Stimulated activated CD4-positive, alpha-beta T cell treated with anti-CD3 and anti-CD28 coated beads, TNF-alpha, amount 100 ng/mL, for 48 hours (primary cell): ENCODE results near the gene TPRG1L.

ENCODE experiments used
- DNase-seq, 3 donors: peaks; one replicate each; pipeline ENCODE4 v3.0.0-alpha.2; 2020; ENCODE audit warnings: low read depth in 3 of 3

The TPRG1L gene

GRCh38 chr1:3663999-3664699 lies 39.3 kb downstream of the TPRG1L start:
- no peak for DNase-seq

DNA sequence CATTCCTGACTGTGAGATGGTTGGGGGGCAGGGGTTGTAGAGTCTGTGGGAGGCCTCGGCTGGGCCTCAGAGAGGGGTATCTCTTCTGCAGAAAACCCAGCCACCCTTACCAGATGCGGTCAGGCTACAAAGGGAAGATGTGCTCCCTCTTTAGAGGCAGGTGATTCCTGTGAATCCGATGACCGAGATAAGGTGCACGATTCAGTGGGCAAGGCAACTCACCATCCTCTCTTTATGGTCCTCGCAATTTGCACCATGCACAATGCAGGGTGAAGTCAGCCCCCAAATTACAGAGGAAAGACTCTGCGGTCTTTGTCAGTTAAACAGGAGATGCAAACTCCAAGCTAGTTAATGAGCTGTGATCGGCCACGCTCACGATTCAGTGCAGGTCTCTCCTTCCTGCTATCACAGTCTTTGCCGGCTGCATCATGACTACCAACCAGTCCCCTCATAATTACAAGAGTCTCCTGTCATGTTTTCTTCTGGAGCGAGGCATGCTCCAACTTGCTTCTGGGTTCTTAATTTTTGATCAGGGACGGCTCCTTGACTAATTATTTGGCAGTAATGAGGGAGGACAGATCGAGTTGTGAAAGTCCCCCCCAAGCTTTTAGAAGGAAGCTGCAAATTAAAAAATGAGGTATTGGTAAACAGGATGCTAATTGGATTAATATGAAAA lies 40.0 kb downstream of the TPRG1L start:
- DNase-seq = no peak

GRCh38 chr1:3668148-3668547 lies 43.3 kb downstream of the TPRG1L start:
- no peak for DNase-seq

DNA sequence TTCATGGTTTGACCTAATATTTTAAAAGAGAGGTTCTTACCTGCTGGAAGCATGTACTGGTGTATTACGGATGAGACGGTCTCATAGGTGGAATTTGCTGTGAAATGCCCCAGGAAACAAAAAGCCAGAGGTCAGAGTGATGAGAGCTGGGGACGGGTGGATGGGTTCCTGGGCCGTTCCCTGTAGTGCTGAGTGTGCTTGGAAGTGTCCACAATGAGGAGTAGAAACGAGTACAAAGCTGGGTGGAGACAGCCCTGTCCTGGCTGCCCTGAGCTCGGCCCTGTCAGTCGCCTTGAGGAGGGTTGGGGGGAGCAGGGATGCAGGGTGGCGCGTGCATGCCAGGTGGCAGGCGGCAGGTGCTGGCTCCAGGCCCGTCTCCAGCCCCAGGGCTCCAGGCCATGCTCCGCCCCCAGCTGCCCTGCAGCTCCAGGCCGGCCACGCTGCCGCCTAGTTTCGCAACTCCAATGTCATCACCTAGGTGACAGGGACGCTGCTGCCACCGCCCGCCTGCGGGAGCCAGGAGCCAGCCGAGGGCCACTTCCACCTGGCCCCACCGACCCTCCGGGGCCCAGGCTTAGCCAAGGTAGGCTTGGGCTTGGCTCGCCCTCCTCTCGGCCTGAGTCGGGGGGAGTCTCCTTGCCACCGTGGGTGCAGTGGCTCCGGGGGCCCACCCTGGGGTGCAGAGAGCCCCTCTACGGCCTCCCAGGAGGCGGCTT lies 43.9 kb downstream of the TPRG1L start:
- DNase-seq = no peak

GRCh38 chr1:3669421-3669821 lies 44.6 kb downstream of the TPRG1L start:
- no peak for DNase-seq

DNA sequence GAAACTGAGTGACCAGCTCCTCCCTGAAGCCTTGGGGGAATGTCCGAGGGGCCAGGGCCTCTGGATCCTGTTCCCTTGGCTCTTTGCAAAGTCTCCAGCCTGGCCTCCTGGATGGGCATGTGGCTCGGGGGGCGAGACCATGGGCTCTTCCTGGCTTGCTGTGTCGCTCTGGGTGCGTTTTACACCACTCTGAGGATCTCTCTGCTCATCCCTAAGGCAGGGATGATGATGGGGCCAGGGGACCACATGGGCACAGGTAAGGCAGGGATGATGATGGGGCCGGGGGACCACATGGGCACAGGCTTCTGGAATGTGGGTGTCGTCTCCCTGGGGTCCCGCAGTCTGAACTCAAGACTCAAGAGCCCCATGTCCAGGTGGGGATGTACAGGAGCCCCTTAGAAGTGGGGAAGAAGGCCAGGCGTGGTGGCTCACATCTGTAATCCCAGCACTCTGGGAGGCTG lies 45.2 kb downstream of the TPRG1L start:
- no peak for DNase-seq

DNA sequence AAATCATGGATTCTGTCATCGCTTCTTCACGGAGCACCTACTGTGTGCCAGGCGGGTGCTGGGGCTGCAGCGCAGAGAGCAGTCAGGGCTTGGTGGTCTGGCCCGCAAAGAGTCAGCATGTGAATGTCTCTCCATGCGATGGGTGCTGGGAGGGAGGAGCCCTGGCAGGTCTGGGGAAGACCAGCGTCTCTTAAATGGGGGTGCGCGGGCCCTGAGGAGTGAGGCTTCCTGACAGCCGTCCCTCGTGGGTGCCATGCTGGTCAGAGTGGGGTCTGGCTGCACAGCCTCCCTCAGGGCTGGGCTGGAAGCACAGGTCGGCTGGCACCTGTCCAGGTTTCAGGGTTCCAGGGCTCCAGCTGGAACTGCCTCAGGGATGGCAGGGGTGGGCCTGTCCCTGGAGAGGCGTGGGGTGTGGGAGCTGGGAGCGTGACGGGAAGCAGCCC lies 46.0 kb downstream of the TPRG1L start:
- DNase-seq = no peak

DNA sequence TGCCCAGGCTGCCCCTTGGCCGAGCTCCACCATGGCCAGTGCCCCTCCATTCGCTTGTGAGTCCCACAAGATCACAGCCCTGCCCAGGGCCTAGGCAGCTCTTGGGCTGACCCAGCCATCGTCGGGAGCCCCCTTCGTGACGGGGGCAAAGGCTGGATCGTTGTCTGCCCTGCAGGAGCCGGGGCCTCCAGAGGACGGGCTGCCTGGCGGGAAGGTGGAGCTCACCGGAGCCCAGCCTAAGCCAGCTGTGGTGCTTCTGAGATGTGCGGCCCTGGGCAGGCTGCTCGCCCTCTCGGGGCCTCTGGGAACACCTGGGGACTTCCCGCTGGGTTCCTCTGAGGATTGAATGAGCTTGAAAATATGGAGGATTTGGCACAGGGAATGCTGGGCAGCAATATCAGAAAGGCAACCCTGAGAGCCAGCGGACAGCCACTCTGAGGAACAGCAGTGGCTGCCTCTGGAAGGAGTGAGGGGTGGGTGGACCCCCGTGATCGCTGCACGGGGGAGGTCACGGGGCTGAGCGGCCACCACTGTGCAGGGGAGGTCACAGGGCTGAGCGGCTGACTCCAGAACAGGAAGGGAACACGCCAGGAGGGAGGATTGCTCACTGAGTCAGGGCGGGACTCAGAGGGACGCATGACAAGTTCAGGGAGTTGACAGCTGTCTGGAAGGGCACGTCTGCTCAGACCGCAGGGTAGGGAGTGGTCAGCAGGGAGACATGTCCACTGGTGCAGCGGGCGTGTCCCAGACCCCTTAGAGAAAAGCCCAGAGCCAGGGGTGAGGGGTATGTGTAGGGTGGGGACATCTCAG lies 46.8 kb downstream of the TPRG1L start:
- no peak for DNase-seq

DNA sequence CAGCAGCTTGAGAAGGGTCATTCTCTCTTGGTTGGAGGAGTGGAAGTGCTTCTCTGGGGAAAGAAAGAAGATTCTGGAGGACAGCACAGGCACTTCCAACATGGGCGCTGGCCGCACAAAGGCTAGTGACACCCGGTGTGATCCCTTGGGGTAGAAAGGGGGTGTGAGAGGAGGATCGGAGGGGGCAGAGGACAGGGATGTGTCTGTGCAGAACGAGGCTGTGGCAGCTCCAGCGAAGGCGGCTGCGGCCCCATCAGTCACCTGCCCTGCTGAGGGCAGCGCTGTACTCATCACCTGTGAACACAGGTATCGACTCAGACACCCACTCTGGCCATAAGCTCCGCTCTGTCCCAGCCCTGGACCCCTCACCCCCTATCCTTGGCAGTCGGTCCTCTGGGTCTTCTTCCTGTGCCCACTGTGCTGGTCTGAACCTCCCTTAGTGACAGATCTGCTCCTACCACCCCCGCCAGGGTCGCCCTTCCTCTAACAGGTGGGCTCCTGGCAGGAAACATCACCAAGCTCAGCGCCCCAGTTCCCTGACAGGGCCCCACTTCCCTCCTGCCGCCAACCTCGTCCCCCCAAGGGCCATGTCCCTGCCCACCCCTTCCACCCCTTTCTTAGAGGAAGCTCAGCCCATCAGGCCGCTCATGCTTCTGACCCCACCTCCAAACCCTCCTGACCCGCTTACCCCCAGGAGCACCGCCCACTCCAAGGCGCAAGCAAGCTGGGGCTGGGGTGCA lies 47.6 kb downstream of the TPRG1L start:
- DNase-seq = no peak

- DNase-seq = no peak
Observed at GRCh38 chr1:3672971-3673361, 48.2 kb downstream of the TPRG1L start.

DNA sequence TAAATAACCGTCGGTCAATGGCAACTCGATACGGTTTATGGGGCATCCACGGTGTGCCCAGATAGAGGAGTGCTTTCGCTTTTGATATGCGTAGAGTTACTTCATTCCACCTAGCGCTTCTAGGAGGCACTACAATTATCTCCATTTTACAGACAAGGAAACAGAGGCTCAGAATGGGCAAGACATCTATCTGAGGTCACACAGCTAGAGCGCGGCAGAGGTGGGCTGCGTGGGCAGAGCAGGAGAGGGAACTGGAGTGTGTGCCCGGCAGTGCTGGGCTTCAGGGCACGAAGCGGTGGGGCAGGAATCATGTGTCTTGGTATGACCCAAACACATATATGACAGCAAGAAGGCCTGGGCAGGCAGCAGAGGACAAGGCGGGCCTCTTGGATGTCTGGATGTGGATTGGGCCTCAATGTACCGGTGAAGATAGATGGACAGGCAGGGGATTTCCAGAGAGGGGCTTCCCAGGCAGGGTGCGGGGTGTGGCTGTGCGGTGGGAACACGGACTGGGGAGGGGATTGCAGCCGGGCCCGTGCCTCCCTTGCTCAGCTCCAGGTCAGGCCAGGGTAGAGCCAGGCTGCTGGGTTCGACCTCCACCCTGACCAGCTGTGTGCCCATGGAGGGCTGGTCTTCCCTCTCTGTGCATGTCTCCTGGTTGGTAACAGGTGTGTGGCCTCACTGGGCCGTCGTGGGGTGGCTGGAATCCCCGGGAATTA lies 48.7 kb downstream of the TPRG1L start:
- no peak for DNase-seq

- no peak for DNase-seq
Observed at GRCh38 chr1:3674100-3675094, 49.6 kb downstream of the TPRG1L start.

DNA sequence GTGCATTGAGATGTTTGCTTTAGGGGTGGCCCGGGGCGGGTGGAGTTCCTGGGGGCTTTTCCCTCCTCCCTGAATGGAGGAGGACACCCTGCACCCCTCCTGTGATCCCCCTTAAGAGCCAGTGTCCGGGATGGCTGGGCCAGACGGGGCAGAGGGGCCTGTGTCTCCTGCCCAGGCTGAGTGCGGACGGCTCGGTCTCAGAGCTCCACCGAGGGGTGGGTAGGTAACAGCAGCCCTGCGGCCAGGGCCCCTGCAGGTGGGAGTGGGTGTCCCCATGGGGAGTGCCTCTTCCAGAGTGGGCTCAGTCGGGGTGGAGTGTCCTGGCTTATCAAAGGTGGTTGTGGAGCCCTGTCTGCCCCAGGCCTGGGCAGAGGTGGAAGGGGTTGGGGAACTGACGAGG lies 50.6 kb downstream of the TPRG1L start:
- no peak for DNase-seq

GRCh38 chr1:3676581-3677470 lies 52.0 kb downstream of the TPRG1L start:
- DNase-seq = no peak

DNA sequence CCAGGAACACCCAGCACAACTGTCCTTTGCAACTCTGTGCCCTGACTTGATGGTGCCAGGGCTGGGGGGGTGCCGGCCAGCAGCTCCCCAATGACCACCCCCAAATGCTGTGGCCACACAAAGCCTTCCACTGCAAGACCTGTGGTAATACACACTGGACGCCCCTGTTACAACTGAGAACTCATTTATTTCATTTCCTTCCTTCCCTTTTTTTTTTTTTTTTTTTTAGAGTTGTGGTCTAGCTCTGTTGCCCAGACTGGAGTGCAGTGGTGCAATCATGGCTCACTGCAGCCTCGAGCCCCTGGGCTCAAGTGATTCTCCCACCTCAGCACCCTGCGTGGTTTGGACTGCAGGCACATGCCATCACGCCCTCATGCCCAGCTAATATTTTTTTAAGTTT lies 52.7 kb downstream of the TPRG1L start:
- no peak for DNase-seq

- no peak for DNase-seq
Observed at GRCh38 chr1:3678361-3679097, 53.7 kb downstream of the TPRG1L start.

GRCh38 chr1:3679098-3679555 lies 54.3 kb downstream of the TPRG1L start:
- no peak for DNase-seq
